GM21515 (cell line): Measurements from ENCODE around the gene TAF11L10.
"Not testable (repeated sequence)": the region's sequence is repeated elsewhere in the genome, so short reads cannot be mapped to it uniquely, and the experiment has no call there.

Experiments
- ATAC-seq: cut with Tn5 transposase; IDR thresholded peaks from one replicate; pipeline ENCODE4 v1.9.1; 2021; ENCODE audit not compliant: unreplicated experiment

The TAF11L10 gene

GRCh38 chr5:17597728-17598127, at the start of gene TAF11L10:
TSS of gene TAF11L10 (minus strand) at chr5:17597828.
- not testable (repeated sequence) for ATAC-seq

DNA sequence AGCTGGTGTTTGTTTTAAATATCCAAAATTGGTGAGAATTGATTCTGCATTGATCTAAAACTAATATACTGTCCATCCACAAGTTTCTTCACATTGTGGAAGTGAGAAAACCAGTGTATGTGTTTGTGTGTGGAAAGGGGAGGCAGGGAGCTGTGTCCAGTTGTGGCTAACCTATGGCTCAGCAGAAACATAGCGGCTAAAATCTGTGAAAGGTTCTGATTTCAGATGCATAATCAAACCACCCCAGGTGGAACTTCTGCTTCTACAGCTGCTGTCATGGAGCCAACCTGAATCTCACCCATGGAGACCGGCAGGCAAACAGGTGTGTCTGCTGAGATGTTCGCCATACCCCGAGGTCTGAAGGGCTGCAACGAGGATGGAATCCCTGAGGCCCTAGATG, 36.5 kb upstream of the TAF11L10 start, which contains the start of gene TAF11L14:
TAF11L14 (plus strand) TSS at position 301 of the 400 bp plus-strand sequence.
- no peak for ATAC-seq

- not testable (repeated sequence) for ATAC-seq
Measured at GRCh38 chr5:17631788-17632187, 34.2 kb upstream of the TAF11L10 start, which contains the start of gene TAF11L13. TSS of gene TAF11L13 (plus strand) at chr5:17632088.

- ATAC-seq, result no peak
Measured at GRCh38 chr5:17625686-17626085, 28.1 kb upstream of the TAF11L10 start.

- ATAC-seq, result no peak
Measured at GRCh38 chr5:17620627-17621026, 23.0 kb upstream of the TAF11L10 start.

- ATAC-seq, result no peak
Measured at GRCh38 chr5:17619354-17619753, 21.7 kb upstream of the TAF11L10 start.

GRCh38 chr5:17614872-17615605, 17.4 kb upstream of the TAF11L10 start:
- no peak for ATAC-seq

DNA sequence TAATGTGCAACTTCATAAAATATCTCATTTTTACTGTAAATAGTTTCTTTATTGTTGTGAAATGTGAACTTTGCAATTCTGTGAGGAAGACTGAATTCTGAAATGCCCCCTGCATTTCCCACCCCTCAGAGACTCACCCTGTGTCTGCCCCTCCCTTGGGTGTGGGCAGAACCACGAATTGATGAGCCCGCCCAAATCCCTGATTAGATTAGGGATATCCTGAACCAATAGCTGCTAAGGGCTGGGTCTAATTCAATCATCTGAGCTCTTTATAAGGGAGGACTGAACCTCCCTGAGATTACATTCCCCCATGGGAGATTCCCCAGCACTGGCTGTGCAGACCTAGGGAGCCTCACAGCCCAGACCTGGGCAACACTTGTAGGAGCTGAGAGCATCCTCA, 12.5 kb upstream of the TAF11L10 start, which contains the start of gene TAF11L12:
TAF11L12 (plus strand) TSS at position 301 of the 400 bp plus-strand sequence.
- ATAC-seq, result not testable (repeated sequence)

GRCh38 chr5:17607461-17607860, 9.8 kb upstream of the TAF11L10 start:
- ATAC-seq, result not testable (repeated sequence)

DNA sequence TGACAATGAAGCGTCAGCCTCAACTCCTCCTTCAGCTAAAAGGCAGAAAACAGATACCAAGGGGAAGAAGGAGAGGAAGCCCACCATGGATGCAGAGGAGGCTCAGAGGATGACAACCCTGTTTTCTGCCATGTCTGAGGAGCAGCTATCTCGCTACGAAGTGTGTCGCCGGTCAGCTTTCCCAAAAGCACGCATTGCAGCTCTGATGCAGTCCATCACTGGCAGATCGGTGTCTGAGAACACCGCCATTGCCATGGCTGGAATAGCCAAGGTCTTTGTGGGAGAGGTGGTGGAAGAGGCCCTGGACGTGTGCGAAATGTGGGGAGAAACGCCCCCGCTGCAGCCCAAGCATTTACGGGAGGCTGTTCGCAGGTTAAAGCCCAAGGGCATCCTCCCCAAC, 7.3 kb upstream of the TAF11L10 start:
- ATAC-seq, result no peak

GRCh38 chr5:17603880-17604279, 6.3 kb upstream of the TAF11L10 start, which contains the start of gene TAF11L11:
TSS of gene TAF11L11 (plus strand) at chr5:17604183.
- not testable (repeated sequence) for ATAC-seq

- not testable (repeated sequence) for ATAC-seq
Measured at GRCh38 chr5:17594255-17594654, 3.4 kb downstream of the TAF11L10 start, which contains the start of gene TAF11L9. TSS of gene TAF11L9 (minus strand) at chr5:17594394.

- ATAC-seq, result not testable (repeated sequence)
Measured at GRCh38 chr5:17590860-17591259, 6.8 kb downstream of the TAF11L10 start, which contains the start of gene TAF11L8. TSS of gene TAF11L8 (minus strand) at chr5:17590960.

DNA sequence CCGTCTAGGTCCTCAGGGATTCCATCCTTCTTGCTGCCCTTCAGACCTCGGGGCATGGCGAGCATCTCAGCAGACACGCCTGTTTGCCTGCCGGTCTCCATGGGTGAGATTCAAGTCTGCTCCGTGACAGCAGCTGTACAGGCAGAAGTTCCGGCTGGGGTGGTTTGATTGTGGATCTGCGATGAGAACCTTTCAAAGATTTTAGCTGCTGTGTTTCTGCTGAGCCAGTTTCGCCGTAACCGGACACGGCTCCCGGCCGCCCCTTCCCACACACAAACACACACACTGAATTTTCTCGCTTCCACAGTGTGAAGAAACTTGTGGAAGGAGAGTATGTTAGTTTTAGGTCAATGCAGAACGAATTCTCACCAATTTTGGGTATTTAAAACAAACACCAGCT, 12.0 kb downstream of the TAF11L10 start, which contains the start of gene TAF11L7:
TAF11L7 (minus strand) TSS at position 101 of the 400 bp plus-strand sequence.
- not testable (repeated sequence) for ATAC-seq
